Adipocyte (in vitro differentiated cells): ENCODE data around the gene HSPBP1.

Experiments
- DNase-seq: peaks from one replicate; pipeline ENCODE4 v3.0.0-alpha.2; 2015; ENCODE audit warnings: low read depth
- H3K27me3 ChIP-seq: replicated peaks from 2 replicates; pipeline ENCODE4 v1.7.0; 2013; ENCODE audit warnings: mild to moderate bottlenecking, low read length, moderate library complexity; ENCODE audit not compliant: control insufficient read depth, insufficient read depth
- H3K36me3 ChIP-seq: 2 replicates; pipeline ENCODE4 v1.7.0; 2013; ENCODE audit warnings: low read length, mild to moderate bottlenecking, moderate library complexity; ENCODE audit not compliant: control insufficient read depth, insufficient read depth, severe bottlenecking
- H3K4me1 ChIP-seq: 2 replicates; pipeline ENCODE4 v1.7.0; 2013; ENCODE audit warnings: mild to moderate bottlenecking, low read length, moderate library complexity; ENCODE audit not compliant: control insufficient read depth, insufficient read depth
- H3K4me3 ChIP-seq: 2 replicates; pipeline ENCODE4 v1.7.0; 2013; ENCODE audit warnings: mild to moderate bottlenecking, low read length, moderate library complexity
- H3K9ac ChIP-seq: 2 replicates; pipeline ENCODE4 v1.7.0; 2013; ENCODE audit warnings: mild to moderate bottlenecking, low read length, moderate library complexity
- H3K9me3 ChIP-seq: 2 replicates; pipeline ENCODE4 v1.7.0; 2013; ENCODE audit warnings: mild to moderate bottlenecking, low read length, moderate library complexity; ENCODE audit not compliant: control insufficient read depth

Gene HSPBP1

GRCh38 chr19:55258476-55258827, 21.5 kb downstream of the HSPBP1 start:
- H3K9me3 ChIP-seq: no peaks in the 10 kb centered on the region
- DNase-seq: peak; percentile 66
- H3K27me3 ChIP-seq: no peaks in the 10 kb centered on the region
- H3K36me3 ChIP-seq: no peaks in the 10 kb centered on the region
- peaks cover 43% of the 10 kb centered on the region for H3K4me1 ChIP-seq
- H3K9ac ChIP-seq: peak overlapping the region; percentile 99
- H3K4me3 ChIP-seq: peak overlapping the region; percentile 94

- H3K4me1 ChIP-seq: peaks cover 50% of the 10 kb centered on the region
- DNase-seq: peak; percentile 55
- no peaks in the 10 kb centered on the region for H3K27me3 ChIP-seq
- H3K4me3 ChIP-seq: peak overlapping the region; percentile 94
- H3K9me3 ChIP-seq: no peaks in the 10 kb centered on the region
- H3K36me3 ChIP-seq: no peaks in the 10 kb centered on the region
- peak overlapping the region; percentile 99 for H3K9ac ChIP-seq
Observed at GRCh38 chr19:55257461-55258420, 22.2 kb downstream of the HSPBP1 start.

GRCh38 chr19:55256562-55257460, 23.1 kb downstream of the HSPBP1 start:
- H3K27me3 ChIP-seq: no peaks in the 10 kb centered on the region
- no peak for DNase-seq

GRCh38 chr19:55255618-55256423, 24.1 kb downstream of the HSPBP1 start:
- Histone ChIP-seq H3K9me3 (no peaks in the 10 kb centered on the region), H3K27me3 (no peaks in the 10 kb centered on the region), H3K36me3 (no peaks in the 10 kb centered on the region), H3K4me3 (peak overlapping the region; percentile 94), H3K4me1 (peaks cover 51% of the 10 kb centered on the region), H3K9ac (no peak overlapping the region)
- DNase-seq: peak; percentile 8

More at GRCh38 chr19:55256562-55257460, 23.1 kb downstream of the HSPBP1 start:
- Histone ChIP-seq H3K9me3 (no peaks in the 10 kb centered on the region), H3K9ac (peak overlapping the region; percentile 99), H3K4me3 (peak overlapping the region; percentile 94), H3K4me1 (peaks cover 51% of the 10 kb centered on the region), H3K36me3 (no peaks in the 10 kb centered on the region)

GRCh38 chr19:55254625-55254977, 25.3 kb downstream of the HSPBP1 start:
- no peak overlapping the region for H3K9ac ChIP-seq
- no peak for DNase-seq
- no peaks in the 10 kb centered on the region for H3K27me3 ChIP-seq
- H3K4me1 ChIP-seq: peaks cover 47% of the 10 kb centered on the region
- peak overlapping the region; percentile 16 for H3K4me3 ChIP-seq
- H3K36me3 ChIP-seq: no peaks in the 10 kb centered on the region
- H3K9me3 ChIP-seq: no peaks in the 10 kb centered on the region

DNA sequence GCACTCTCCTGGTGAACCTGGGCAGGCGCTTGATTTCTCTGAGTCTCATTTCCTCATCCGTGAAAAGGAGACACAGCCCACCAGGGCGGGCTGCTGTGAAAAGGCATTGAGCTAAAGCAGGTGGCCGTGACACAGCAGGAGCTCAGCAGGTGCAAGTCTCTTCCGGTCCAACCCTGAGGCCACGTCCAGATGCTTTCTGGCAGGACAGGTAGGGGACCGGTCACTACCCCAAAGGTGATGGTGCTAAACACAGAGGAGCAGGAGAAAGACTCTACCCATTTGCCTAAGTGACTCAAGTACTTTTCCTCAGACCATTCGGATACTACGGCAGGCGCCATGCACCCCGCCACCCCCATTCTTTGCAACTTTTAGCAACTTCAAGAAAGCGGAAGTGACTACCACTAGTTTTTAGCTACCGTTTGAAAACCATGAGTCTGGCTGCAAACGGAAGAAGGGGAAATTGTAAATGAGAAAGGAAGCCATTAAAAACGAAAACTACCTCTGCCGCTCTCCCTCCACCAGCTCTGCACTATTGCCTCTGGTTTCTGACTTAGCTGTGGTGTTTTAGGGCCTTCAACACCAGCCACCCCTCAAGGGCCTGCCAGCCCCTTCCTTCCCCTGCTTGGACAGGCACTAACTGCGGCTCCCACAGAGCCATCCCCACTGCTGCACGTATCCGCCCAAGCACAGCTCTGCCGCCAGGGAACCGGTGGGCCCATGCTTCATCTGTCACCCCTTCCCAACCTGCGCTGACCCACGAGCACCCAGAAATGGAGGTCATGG, 25.9 kb downstream of the HSPBP1 start:
- no peak for DNase-seq
- no peaks in the 10 kb centered on the region for H3K27me3 ChIP-seq
- H3K4me1 ChIP-seq: peaks cover 45% of the 10 kb centered on the region
- no peak overlapping the region for H3K9ac ChIP-seq
- no peaks in the 10 kb centered on the region for H3K9me3 ChIP-seq
- no peaks in the 10 kb centered on the region for H3K36me3 ChIP-seq
- H3K4me3 ChIP-seq: peak overlapping the region; percentile 16

DNA sequence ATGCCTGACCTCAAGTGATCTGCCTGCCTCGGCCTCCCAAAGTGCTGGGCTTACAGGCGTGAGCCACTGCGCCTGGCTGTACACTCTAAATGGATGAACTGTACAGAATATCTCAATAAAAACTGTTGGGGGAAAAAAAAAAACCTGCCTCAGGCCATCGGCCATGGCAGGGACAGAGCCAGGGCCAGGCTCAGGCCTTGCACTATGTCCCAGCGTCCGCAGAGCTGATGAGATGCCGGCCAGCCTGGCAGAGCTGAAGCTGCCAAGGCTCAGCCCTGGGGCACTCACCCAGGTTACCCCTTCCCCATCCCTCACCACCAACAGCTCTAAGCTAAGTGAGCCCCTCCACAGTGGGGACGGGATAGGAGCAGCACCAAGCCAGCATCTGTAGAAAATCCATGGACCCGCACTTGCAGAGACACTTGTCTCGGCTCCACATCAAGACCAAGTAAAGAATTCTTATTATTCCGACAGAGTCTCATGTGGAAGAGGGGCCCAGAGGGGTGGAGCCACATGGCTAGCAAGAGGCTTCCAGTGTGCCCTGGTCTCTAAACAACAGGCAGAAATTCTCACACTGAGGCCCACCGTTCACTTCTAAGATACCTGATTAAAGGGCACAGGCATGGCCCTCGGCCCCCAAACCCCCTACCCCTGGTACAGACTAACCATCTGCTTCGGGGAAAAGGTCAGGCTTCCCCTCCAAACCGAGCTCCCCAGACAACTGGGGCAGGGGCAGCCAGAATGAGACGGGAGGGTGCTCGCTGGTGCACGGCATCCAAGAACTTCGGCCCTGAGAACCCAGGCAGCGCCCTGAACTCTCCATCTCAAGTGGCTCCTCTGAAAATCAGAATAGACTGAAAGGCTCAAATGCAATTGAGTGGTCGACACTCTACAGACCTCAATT, 26.9 kb downstream of the HSPBP1 start:
- Histone ChIP-seq H3K4me1 (peaks cover 45% of the 10 kb centered on the region), H3K9me3 (no peaks in the 10 kb centered on the region), H3K4me3 (no peak overlapping the region), H3K27me3 (no peaks in the 10 kb centered on the region), H3K36me3 (no peaks in the 10 kb centered on the region), H3K9ac (no peak overlapping the region)
- no peak for DNase-seq

- H3K27me3 ChIP-seq: no peaks in the 10 kb centered on the region
- no peak overlapping the region for H3K4me3 ChIP-seq
- H3K4me1 ChIP-seq: peaks cover 32% of the 10 kb centered on the region
- no peaks in the 10 kb centered on the region for H3K9me3 ChIP-seq
- DNase-seq: no peak
- peaks cover 3% of the 10 kb centered on the region for H3K36me3 ChIP-seq
- H3K9ac ChIP-seq: no peak overlapping the region
Observed at GRCh38 chr19:55251341-55252081, 28.4 kb downstream of the HSPBP1 start.

DNA sequence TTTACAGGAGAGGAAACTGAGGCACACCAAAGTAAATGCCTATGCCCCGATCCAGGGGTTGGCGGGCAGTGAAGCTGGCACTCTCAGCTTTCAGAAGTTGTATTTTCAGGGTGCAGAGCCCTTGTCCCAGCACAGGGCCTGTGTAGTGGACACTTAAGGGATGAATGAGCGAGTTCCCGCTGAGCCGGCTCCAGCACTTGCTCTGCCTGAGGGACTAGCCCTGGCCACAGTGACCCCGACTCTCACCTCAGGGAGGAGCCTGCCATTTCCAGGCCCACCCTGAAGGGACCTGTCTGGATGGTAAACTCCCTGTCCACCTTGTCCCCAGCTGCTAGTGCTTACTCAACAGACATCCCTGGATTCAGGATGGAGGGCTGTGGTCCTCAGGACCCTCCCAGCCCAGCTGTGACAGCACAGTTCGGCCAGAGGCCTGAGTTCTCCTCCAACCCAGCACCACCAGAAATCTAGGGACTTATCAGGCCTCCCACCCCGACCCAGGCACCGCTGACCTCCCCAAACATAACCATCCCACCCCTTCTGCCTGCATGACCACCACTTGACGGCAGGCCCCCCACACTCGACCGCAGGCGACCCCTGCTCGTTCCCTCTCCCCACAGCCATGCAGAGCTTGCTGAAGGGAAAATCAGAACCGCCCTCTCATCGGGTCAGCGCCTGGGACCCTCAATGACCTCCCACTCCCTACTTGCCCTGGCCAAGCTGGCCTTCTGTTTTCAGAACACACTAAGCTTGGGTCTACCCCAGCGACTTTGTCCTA, 29.5 kb downstream of the HSPBP1 start:
- DNase-seq: no peak

More for the DNA sequence above, 29.5 kb downstream of the HSPBP1 start:
- no peaks in the 10 kb centered on the region for H3K27me3 ChIP-seq
- no peaks in the 10 kb centered on the region for H3K9me3 ChIP-seq
- H3K36me3 ChIP-seq: peaks cover 12% of the 10 kb centered on the region
- no peak overlapping the region for H3K9ac ChIP-seq
- H3K4me1 ChIP-seq: peaks cover 22% of the 10 kb centered on the region
- no peak overlapping the region for H3K4me3 ChIP-seq
